Smooth muscle cell (in vitro differentiated cells): ENCODE data around the gene CD14. TPM values are rescaled to one million over a fixed set of nuclear protein-coding genes. Genes with fewer than 3 reads are reported as not detected.

ENCODE experiments used
- DNase-seq: peaks from one replicate; lab custom pipeline; 2025; ENCODE audit not compliant: unreplicated experiment; lab: John Stamatoyannopoulos, UW
- H2AFZ ChIP-seq: fragments of 200-600 bp; sonication (generic); 2 replicates; pipeline ENCODE4 v1.6.0; 2016; ENCODE audit warnings: antibody characterized with exemption, low read depth, mild to moderate bottlenecking
- H3F3A ChIP-seq: fragments of 200-600 bp; sonication (generic); 2 replicates; pipeline ENCODE4 v1.6.0; 2017; ENCODE audit warnings: antibody characterized with exemption, low read depth
- H3K27ac ChIP-seq: fragments of 200-600 bp; sonication (generic); 2 replicates; pipeline ENCODE4 v1.5.1; 2016; ENCODE audit warnings: low read depth, mild to moderate bottlenecking
- H3K27me3 ChIP-seq: fragments of 200-600 bp; sonication (generic); 2 replicates; pipeline ENCODE4 v1.6.1; 2016; ENCODE audit warnings: low read depth, mild to moderate bottlenecking
- H3K36me3 ChIP-seq: fragments of 200-600 bp; sonication (generic); 2 replicates; pipeline ENCODE4 v1.5.1; 2016; ENCODE audit warnings: low read depth
- H3K4me1 ChIP-seq: fragments of 200-600 bp; sonication (generic); 2 replicates; pipeline ENCODE4 v1.5.1; 2016; ENCODE audit warnings: low read depth
- H3K4me2 ChIP-seq: fragments of 200-600 bp; sonication (generic); 2 replicates; pipeline ENCODE4 v1.6.0; 2016; ENCODE audit warnings: mild to moderate bottlenecking
- H3K4me3 ChIP-seq: fragments of 200-600 bp; sonication (generic); 2 replicates; pipeline ENCODE4 v1.5.1; 2016; ENCODE audit warnings: mild to moderate bottlenecking
- H3K79me2 ChIP-seq: fragments of 200-600 bp; sonication (generic); 2 replicates; pipeline ENCODE4 v1.6.0; 2016; ENCODE audit warnings: low read depth, mild to moderate bottlenecking
- H3K9ac ChIP-seq: fragments of 200-600 bp; sonication (generic); 2 replicates; pipeline ENCODE4 v1.6.0; 2016; ENCODE audit warnings: low read depth
- H3K9me3 ChIP-seq: fragments of 200-600 bp; sonication (generic); replicated peaks from 2 replicates; pipeline ENCODE4 v1.5.1; 2016; ENCODE audit warnings: low read depth
- H4K20me1 ChIP-seq: fragments of 200-600 bp; sonication (generic); 2 replicates; pipeline ENCODE4 v1.6.0; 2016; ENCODE audit warnings: low read depth
- CTCF ChIP-seq: fragments of 200-600 bp; sonication (generic); IDR thresholded peaks from 2 replicates; pipeline ENCODE4 v1.5.1; 2017; ENCODE audit warnings: borderline replicate concordance, mild to moderate bottlenecking, antibody characterized with exemption; ENCODE audit not compliant: insufficient read depth, poor library complexity, severe bottlenecking
- WGBS: methylation state at CpG from one replicate; pipeline ENCODE4 v1.1.7; 2016; ENCODE audit warnings: low lambda C conversion rate; 5-methylcytosine and 5-hydroxymethylcytosine counted together
- polyA plus RNA-seq: library from polyadenylated mRNA; unstranded; fragments of >200 nt; fragmentation: Nextera tagmentation; extraction: Ambion mirVana; gene quantifications from 2 replicates; pipeline ENCODE4 v1.2.1, GENCODE V29; 2016
- total RNA-seq: library from RNA; depleted of rRNA; stranded (reverse); fragments of >200 nt; gene quantifications from 2 replicates; pipeline ENCODE4 v1.2.3, GENCODE V29; 2014

Gene CD14
- total and polyA plus RNA-seq, 2 experiments from 2014 or later = 0.54 to 0.69 TPM

GRCh38 chr5:140674211-140674610 lies 41.2 kb upstream of the CD14 start:
- Histone ChIP-seq H3K9ac (no peak overlapping the region), H3K79me2 (no peaks in the 10 kb centered on the region), H3F3A (peaks cover 12% of the 10 kb centered on the region), H3K36me3 (no peaks in the 10 kb centered on the region), H2AFZ (no peak overlapping the region), H3K4me2 (no peak overlapping the region), H3K27me3 (no peaks in the 10 kb centered on the region), H4K20me1 (no peaks in the 10 kb centered on the region), H3K27ac (no peak overlapping the region), H3K4me3 (no peak overlapping the region), H3K4me1 (no peaks in the 10 kb centered on the region), H3K9me3 (no peaks in the 10 kb centered on the region)
- no peak for DNase-seq
- 94% methylated on average over 2 of the region's 2 CpGs for WGBS
- no peak for TF ChIP-seq CTCF

- WGBS = 96% methylated on average over 43 of the region's 45 CpGs
- Histone ChIP-seq H3K4me3 (no peak within 1 kb of the TSS), H3K36me3 (no peaks in the 10 kb centered on the region)
Measured at GRCh38 chr5:140673187-140673976, 40.4 kb upstream of the CD14 start, which contains the start of gene DND1. Gene DND1 (minus strand): TSS chr5:140673576. CDS start chr5:140673542, 34 bp downstream.

GRCh38 chr5:140672455-140673186 lies 39.6 kb upstream of the CD14 start:
- H3K27me3 ChIP-seq = no peaks in the 10 kb centered on the region

More at GRCh38 chr5:140673187-140673976, 40.4 kb upstream of the CD14 start, which contains the start of gene DND1:
- Histone ChIP-seq H3K4me2 (no peak within 1 kb of the TSS), H3K4me1 (no peaks in the 10 kb centered on the region), H3K79me2 (no peaks in the 10 kb centered on the region), H2AFZ (no peak within 1 kb of the TSS), H3K9me3 (no peaks in the 10 kb centered on the region), H3K9ac (no peak within 1 kb of the TSS), H3K27me3 (no peaks in the 10 kb centered on the region), H3K27ac (no peak within 1 kb of the TSS), H4K20me1 (no peaks in the 10 kb centered on the region), H3F3A (peaks cover 12% of the 10 kb centered on the region)
- TF ChIP-seq CTCF = no peak
- DNase-seq = no peak

More at GRCh38 chr5:140672455-140673186, 39.6 kb upstream of the CD14 start:
- Histone ChIP-seq H3K79me2 (peaks cover 2% of the 10 kb centered on the region), H3K9ac (no peak overlapping the region), H3K4me2 (no peak overlapping the region), H3K27ac (no peak overlapping the region), H3K9me3 (no peaks in the 10 kb centered on the region), H3K4me3 (no peak overlapping the region), H3K36me3 (peaks cover 5% of the 10 kb centered on the region), H3K4me1 (no peaks in the 10 kb centered on the region), H4K20me1 (no peaks in the 10 kb centered on the region), H3F3A (peaks cover 12% of the 10 kb centered on the region), H2AFZ (no peak overlapping the region)
- no peak for TF ChIP-seq CTCF
- no peak for DNase-seq
- 95% methylated on average over 70 of the region's 70 CpGs for WGBS
